ENCODE results near the gene ACOX2. TPM values are rescaled to one million over a fixed set of nuclear protein-coding genes. Genes with fewer than 3 reads are reported as not detected.

ACOX2 gene
- total RNA-seq, 1 donor from 2014 or later, result 0.98 TPM

- no peak overlapping the region for H3K27ac Mint-ChIP-seq (ENCODE audit: unreplicated experiment)
- DNase-seq (ENCODE audit: low read depth, low spot score), result no peak
- no peak overlapping the region for H3K4me3 Mint-ChIP-seq
- no peaks in the 10 kb centered on the region for H3K27me3 Mint-ChIP-seq (ENCODE audit: low read depth)
- no peaks in the 10 kb centered on the region for H3K36me3 Mint-ChIP-seq (ENCODE audit: low read depth)
- no peak for TF ChIP-seq CTCF (conservative IDR thresholded peaks at IDR 0.05)
- no peaks in the 10 kb centered on the region for H3K9me3 Mint-ChIP-seq
- peaks cover 17% of the 10 kb centered on the region for H3K4me1 Mint-ChIP-seq
These were observed 65.7 kb downstream of the ACOX2 start for GRCh38 chr3:58471025-58471887.

GRCh38 chr3:58470363-58471024 is 66.5 kb downstream of the ACOX2 start:
- H3K36me3 Mint-ChIP-seq (ENCODE audit: low read depth), result no peaks in the 10 kb centered on the region
- H3K27me3 Mint-ChIP-seq (ENCODE audit: low read depth), result no peaks in the 10 kb centered on the region
- peaks cover 17% of the 10 kb centered on the region for H3K4me1 Mint-ChIP-seq
- no peak for DNase-seq (ENCODE audit: low read depth, low spot score)
- H3K4me3 Mint-ChIP-seq, result no peak overlapping the region
- no peak for TF ChIP-seq CTCF (conservative IDR thresholded peaks at IDR 0.05)
- H3K27ac Mint-ChIP-seq (ENCODE audit: unreplicated experiment), result peak overlapping the region; percentile 71
- H3K9me3 Mint-ChIP-seq, result no peaks in the 10 kb centered on the region

DNA sequence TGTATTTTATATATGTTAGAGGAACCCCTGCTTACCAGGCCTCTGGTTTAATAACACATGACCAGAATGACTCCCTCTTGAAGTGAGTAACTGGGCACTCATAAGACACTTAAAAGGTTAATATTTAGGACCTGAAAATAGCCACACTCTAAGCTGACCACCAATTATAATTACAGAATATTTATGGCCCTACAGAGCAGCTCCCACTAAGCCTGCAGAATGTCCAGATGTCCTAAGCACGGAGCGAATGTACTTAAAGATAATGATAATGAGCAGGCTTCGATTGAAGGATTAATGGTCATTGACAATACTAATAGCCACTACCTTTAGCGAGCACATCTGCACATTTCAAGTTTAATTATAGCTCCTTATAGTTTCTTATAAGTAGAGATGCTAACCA is 67.9 kb downstream of the ACOX2 start:
- no peak for DNase-seq (ENCODE audit: low read depth, low spot score)
- no peaks in the 10 kb centered on the region for H3K36me3 Mint-ChIP-seq (ENCODE audit: low read depth)
- no peaks in the 10 kb centered on the region for H3K9me3 Mint-ChIP-seq
- H3K4me1 Mint-ChIP-seq, result peaks cover 12% of the 10 kb centered on the region
- no peak overlapping the region for H3K4me3 Mint-ChIP-seq
- H3K27ac Mint-ChIP-seq (ENCODE audit: unreplicated experiment), result no peak overlapping the region
- TF ChIP-seq CTCF (conservative IDR thresholded peaks at IDR 0.05), result no peak
- no peaks in the 10 kb centered on the region for H3K27me3 Mint-ChIP-seq (ENCODE audit: low read depth)

DNA sequence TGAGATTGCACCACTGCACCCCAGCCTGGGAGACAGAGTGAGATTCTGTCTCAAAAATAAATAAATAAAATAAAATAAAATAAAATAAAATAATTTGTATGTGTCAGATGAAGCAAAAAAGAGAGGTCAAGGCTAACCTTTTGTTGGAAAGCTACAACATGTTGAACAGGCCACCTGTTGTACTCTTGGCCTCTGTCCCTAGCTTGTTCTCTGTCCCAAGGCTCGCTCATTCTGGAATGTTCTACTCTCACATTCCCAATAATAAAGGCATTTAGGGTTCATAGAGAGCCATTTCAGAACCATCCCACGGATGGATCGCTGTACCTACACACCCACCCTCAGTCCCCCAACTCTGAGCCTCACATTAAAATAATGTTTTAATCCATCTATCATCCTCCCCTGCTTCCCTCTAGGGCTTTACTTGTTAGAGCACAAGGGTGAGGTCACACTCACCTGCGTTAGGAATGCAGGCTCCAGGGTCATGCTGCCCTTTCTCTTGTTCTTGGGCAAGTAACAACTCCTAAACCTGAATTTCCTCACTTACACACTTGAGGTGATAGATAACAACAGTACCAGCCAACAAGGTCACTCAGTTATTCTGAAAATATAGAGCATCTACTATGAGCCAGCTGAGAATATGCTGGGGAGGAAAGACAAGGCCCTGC is 70.0 kb downstream of the ACOX2 start:
- Mint-ChIP-seq H3K27me3 (ENCODE audit: low read depth) (no peaks in the 10 kb centered on the region), H3K27ac (ENCODE audit: unreplicated experiment) (peak overlapping the region; percentile 20), H3K9me3 (no peaks in the 10 kb centered on the region), H3K4me1 (peaks cover 16% of the 10 kb centered on the region), H3K36me3 (ENCODE audit: low read depth) (no peaks in the 10 kb centered on the region), H3K4me3 (no peak overlapping the region)
- no peak for TF ChIP-seq CTCF (conservative IDR thresholded peaks at IDR 0.05)
- DNase-seq (ENCODE audit: low read depth, low spot score), result no peak

DNA sequence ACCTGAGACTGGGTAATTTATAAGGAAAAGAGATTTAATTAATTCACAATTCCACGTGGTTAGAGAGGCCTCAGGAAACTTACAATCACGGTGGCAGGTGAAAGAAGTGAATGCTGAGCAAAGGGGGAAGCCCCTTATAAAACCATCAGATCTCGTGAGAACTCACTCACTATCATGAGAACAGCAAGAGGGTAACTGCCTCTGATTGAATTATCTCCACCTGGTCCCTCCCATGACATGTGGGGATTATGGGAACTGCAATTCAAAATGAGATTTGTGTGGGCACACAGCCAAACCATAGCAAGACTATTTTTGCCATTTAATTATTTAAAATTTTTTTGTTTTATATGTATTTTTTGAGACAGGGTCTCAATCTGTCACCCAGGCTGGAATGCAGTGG is 72.1 kb downstream of the ACOX2 start:
- no peaks in the 10 kb centered on the region for H3K9me3 Mint-ChIP-seq
- DNase-seq (ENCODE audit: low read depth, low spot score), result no peak
- no peak overlapping the region for H3K27ac Mint-ChIP-seq (ENCODE audit: unreplicated experiment)
- H3K36me3 Mint-ChIP-seq (ENCODE audit: low read depth), result no peaks in the 10 kb centered on the region
- no peak for TF ChIP-seq CTCF (conservative IDR thresholded peaks at IDR 0.05)
- peaks cover 6% of the 10 kb centered on the region for H3K4me1 Mint-ChIP-seq
- H3K4me3 Mint-ChIP-seq, result no peak overlapping the region
- no peaks in the 10 kb centered on the region for H3K27me3 Mint-ChIP-seq (ENCODE audit: low read depth)
